T-helper 1 cell treated with Interleukin-12 subunit alpha and Interleukin-12 subunit beta and Interleukin-4 antibody, amounts not matched to agents 30 μg/mL and 1 μg/mL, for 36 hours (primary cell): Measurements from ENCODE around the gene GNAO1.
A peak's percentile ranks its signal among the peaks of the same experiment; 100 is the strongest.

Source experiments
- H3K27ac Mint-ChIP-seq: one replicate; pipeline ENCODE4 v1.8.0; 2021; ENCODE audit warnings: mild to moderate bottlenecking, mixed read lengths
- H3K27me3 Mint-ChIP-seq: one replicate; pipeline ENCODE4 v1.8.0; 2021; ENCODE audit warnings: low read depth, mixed read lengths
- H3K36me3 Mint-ChIP-seq: one replicate; pipeline ENCODE4 v1.8.0; 2021; ENCODE audit warnings: low read depth, mixed read lengths
- H3K4me1 Mint-ChIP-seq: one replicate; pipeline ENCODE4 v1.8.0; 2021; ENCODE audit warnings: low read depth, mixed read lengths
- H3K4me3 Mint-ChIP-seq: one replicate; pipeline ENCODE4 v1.8.0; 2021; ENCODE audit warnings: mild to moderate bottlenecking, moderate library complexity, mixed read lengths
- H3K9me3 Mint-ChIP-seq: one replicate; pipeline ENCODE4 v1.8.0; 2021; ENCODE audit warnings: mixed read lengths

The GNAO1 gene

DNA sequence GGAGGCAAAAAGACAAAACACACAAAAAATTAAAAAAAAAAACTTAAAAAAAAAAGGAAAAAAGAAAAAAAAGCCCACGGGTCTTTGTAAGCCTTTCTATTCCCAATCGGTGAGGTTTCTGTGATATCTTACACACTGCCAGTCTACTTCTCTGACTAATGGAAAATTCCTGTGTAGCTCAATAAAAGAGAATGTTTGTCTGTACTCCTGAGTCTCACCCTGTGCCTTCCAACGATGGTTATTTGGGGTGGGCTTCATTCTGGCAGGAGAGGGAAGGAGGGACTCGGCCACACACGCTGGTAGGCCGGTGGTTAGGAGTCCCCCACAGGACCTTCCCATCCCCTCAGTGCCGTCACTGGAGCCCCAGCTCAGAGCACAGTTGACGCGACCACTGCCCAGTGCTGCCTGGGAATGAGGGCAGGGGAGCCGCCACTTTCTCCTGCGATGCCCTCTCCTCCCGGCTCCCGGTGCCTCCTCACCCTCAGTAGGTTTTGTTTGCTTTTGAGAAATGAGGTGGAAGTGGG is 166.0 kb downstream of the GNAO1 start:
- H3K36me3 Mint-ChIP-seq, result peaks cover 3% of the 10 kb centered on the region
- H3K27ac Mint-ChIP-seq, result peak overlapping the region; percentile 97
- peak overlapping the region; percentile 83 for H3K4me3 Mint-ChIP-seq
- H3K4me1 Mint-ChIP-seq, result peaks cover 29% of the 10 kb centered on the region
- H3K9me3 Mint-ChIP-seq, result no peaks in the 10 kb centered on the region
- no peaks in the 10 kb centered on the region for H3K27me3 Mint-ChIP-seq

GRCh38 chr16:56357765-56358322 is 166.6 kb downstream of the GNAO1 start:
- no peaks in the 10 kb centered on the region for H3K9me3 Mint-ChIP-seq
- H3K4me1 Mint-ChIP-seq, result peaks cover 29% of the 10 kb centered on the region
- H3K36me3 Mint-ChIP-seq, result peaks cover 6% of the 10 kb centered on the region
- no peak overlapping the region for H3K27ac Mint-ChIP-seq
- no peak overlapping the region for H3K4me3 Mint-ChIP-seq
- no peaks in the 10 kb centered on the region for H3K27me3 Mint-ChIP-seq

- Mint-ChIP-seq H3K9me3 (no peaks in the 10 kb centered on the region), H3K27me3 (no peaks in the 10 kb centered on the region), H3K27ac (no peak overlapping the region)
Observed at GRCh38 chr16:56360117-56361008, 169.1 kb downstream of the GNAO1 start.

DNA sequence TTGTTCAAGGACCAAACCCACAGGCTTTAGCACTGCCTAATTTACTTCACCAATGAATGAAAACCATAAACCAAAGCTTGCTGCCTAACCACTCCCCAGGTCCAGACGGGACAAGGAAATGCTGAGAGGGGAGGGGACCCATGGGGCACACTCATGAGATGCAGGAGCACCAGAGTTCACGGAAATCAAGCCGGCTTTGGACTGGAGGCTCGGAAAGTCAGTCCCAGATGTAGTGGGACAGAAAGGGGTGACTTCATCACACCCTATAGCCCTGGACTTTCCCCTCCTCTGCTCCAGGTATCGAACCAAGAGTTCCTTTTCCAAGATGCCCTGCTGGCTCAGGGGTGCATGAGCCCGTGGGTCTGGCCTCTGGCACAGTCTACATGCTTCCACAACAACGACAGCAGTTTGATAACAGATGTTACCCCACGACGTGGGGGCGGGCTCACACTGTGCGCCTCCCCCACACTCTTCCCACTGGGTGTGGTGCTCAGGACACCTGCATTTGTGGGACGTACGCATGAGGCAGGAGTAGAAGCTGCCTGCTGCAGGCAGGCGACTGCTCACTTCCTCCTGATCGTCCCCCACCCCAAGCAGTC is 170.9 kb downstream of the GNAO1 start:
- no peak overlapping the region for H3K27ac Mint-ChIP-seq
- peaks cover 12% of the 10 kb centered on the region for H3K4me1 Mint-ChIP-seq
- no peak overlapping the region for H3K4me3 Mint-ChIP-seq
- peaks cover 6% of the 10 kb centered on the region for H3K36me3 Mint-ChIP-seq
- no peaks in the 10 kb centered on the region for H3K9me3 Mint-ChIP-seq
- no peaks in the 10 kb centered on the region for H3K27me3 Mint-ChIP-seq

More at GRCh38 chr16:56360117-56361008, 169.1 kb downstream of the GNAO1 start:
- H3K36me3 Mint-ChIP-seq, result peaks cover 6% of the 10 kb centered on the region
- H3K4me3 Mint-ChIP-seq, result no peak overlapping the region
- peaks cover 25% of the 10 kb centered on the region for H3K4me1 Mint-ChIP-seq

DNA sequence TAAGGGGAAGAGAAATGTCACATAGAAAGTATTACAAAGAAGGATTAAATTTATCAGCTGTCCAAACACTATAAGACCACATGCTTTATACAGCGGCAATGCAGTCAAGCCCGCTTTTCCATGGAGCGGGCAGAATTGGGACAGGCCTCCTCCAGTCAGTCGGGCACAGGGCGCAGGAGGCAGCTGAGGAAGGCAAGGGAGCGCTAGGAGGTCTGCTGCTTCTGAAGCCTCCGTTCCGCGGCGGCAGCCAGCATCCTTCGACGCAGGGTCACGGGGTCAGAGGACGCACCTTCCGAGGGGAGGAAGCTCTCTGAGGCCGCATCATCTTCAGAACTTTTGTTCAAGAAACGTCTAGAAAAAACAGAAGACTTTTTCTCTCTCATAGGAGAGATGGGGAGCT is 171.4 kb downstream of the GNAO1 start:
- no peak overlapping the region for H3K4me3 Mint-ChIP-seq
- no peaks in the 10 kb centered on the region for H3K9me3 Mint-ChIP-seq
- peaks cover 6% of the 10 kb centered on the region for H3K36me3 Mint-ChIP-seq
- no peak overlapping the region for H3K27ac Mint-ChIP-seq
- H3K4me1 Mint-ChIP-seq, result peaks cover 8% of the 10 kb centered on the region
- H3K27me3 Mint-ChIP-seq, result no peaks in the 10 kb centered on the region

DNA sequence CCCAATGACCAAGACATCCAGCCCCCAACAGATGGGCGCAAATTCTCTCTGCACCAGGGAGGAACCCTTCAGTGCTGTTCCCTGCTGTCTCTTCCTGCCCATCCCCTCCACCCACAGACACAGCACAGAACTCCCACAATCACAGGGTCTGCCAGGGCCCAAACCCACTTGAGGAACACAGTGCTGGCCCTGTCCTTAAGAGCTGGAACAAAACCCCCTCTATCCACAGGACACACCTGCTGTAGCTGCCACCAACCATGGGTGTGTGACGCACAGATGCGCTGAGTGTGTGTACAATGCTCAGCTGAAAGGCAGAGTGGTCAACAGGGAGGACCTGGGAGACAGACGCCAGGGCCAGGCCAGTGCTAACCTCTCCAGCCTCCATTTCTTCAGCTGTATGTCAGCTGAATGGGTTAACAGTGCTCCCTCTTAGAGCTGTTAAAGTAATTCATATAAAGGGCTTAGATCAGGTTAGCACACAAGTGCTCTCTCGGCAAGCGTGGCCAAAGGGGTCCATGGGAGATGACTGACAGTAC is 172.0 kb downstream of the GNAO1 start:
- peaks cover 6% of the 10 kb centered on the region for H3K36me3 Mint-ChIP-seq
- no peaks in the 10 kb centered on the region for H3K27me3 Mint-ChIP-seq
- H3K4me1 Mint-ChIP-seq, result peaks cover 8% of the 10 kb centered on the region

GRCh38 chr16:56363781-56364565 is 172.7 kb downstream of the GNAO1 start:
- Mint-ChIP-seq H3K36me3 (peaks cover 10% of the 10 kb centered on the region), H3K9me3 (no peaks in the 10 kb centered on the region), H3K4me3 (no peak overlapping the region), H3K4me1 (peaks cover 7% of the 10 kb centered on the region), H3K27me3 (no peaks in the 10 kb centered on the region), H3K27ac (no peak overlapping the region)

More for the DNA sequence above, 172.0 kb downstream of the GNAO1 start:
- H3K4me3 Mint-ChIP-seq, result no peak overlapping the region
- H3K9me3 Mint-ChIP-seq, result no peaks in the 10 kb centered on the region
- no peak overlapping the region for H3K27ac Mint-ChIP-seq

- no peak overlapping the region for H3K27ac Mint-ChIP-seq
- no peaks in the 10 kb centered on the region for H3K27me3 Mint-ChIP-seq
- H3K4me3 Mint-ChIP-seq, result no peak overlapping the region
- H3K36me3 Mint-ChIP-seq, result peaks cover 11% of the 10 kb centered on the region
- peaks cover 2% of the 10 kb centered on the region for H3K4me1 Mint-ChIP-seq
- H3K9me3 Mint-ChIP-seq, result no peaks in the 10 kb centered on the region
Observed at GRCh38 chr16:56364865-56365264, 173.6 kb downstream of the GNAO1 start.

- peaks cover 11% of the 10 kb centered on the region for H3K36me3 Mint-ChIP-seq
- H3K4me3 Mint-ChIP-seq, result no peak overlapping the region
- H3K27ac Mint-ChIP-seq, result no peak overlapping the region
- no peaks in the 10 kb centered on the region for H3K9me3 Mint-ChIP-seq
- H3K27me3 Mint-ChIP-seq, result no peaks in the 10 kb centered on the region
- H3K4me1 Mint-ChIP-seq, result no peaks in the 10 kb centered on the region
Observed at GRCh38 chr16:56365552-56365951, 174.3 kb downstream of the GNAO1 start.

DNA sequence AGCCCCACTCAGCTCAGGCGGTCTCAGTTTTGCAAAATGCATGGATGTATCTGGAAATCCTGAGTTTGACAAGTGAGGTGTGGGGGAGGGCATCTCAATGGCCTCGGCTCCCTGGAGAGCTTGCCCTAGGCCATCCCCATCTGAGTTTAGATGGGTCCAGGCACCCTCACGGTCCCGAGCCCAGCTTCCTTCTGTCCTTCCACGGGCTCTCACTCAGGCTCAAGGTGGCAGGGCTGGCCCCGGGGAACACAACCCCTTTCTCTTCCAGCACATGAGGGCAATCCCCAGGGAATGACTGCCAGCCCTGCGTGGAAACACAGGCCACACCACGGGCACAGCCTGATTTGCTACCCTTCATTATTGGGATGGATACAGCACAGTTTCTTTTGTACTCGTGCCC is 175.7 kb downstream of the GNAO1 start:
- no peaks in the 10 kb centered on the region for H3K9me3 Mint-ChIP-seq
- H3K36me3 Mint-ChIP-seq, result peaks cover 13% of the 10 kb centered on the region
- no peak overlapping the region for H3K27ac Mint-ChIP-seq

GRCh38 chr16:56367764-56368163 is 176.5 kb downstream of the GNAO1 start:
- peaks cover 10% of the 10 kb centered on the region for H3K4me1 Mint-ChIP-seq
- H3K36me3 Mint-ChIP-seq, result peaks cover 9% of the 10 kb centered on the region
- no peaks in the 10 kb centered on the region for H3K9me3 Mint-ChIP-seq
- no peak overlapping the region for H3K27ac Mint-ChIP-seq
- H3K4me3 Mint-ChIP-seq, result no peak overlapping the region
- H3K27me3 Mint-ChIP-seq, result no peaks in the 10 kb centered on the region

More for the DNA sequence above, 175.7 kb downstream of the GNAO1 start:
- H3K27me3 Mint-ChIP-seq, result no peaks in the 10 kb centered on the region
- H3K4me1 Mint-ChIP-seq, result peaks cover 3% of the 10 kb centered on the region
- no peak overlapping the region for H3K4me3 Mint-ChIP-seq

GRCh38 chr16:56368545-56368944 is 177.3 kb downstream of the GNAO1 start:
- Mint-ChIP-seq H3K27ac (no peak overlapping the region), H3K4me1 (peaks cover 10% of the 10 kb centered on the region), H3K36me3 (peaks cover 12% of the 10 kb centered on the region), H3K9me3 (no peaks in the 10 kb centered on the region), H3K4me3 (no peak overlapping the region), H3K27me3 (no peaks in the 10 kb centered on the region)

DNA sequence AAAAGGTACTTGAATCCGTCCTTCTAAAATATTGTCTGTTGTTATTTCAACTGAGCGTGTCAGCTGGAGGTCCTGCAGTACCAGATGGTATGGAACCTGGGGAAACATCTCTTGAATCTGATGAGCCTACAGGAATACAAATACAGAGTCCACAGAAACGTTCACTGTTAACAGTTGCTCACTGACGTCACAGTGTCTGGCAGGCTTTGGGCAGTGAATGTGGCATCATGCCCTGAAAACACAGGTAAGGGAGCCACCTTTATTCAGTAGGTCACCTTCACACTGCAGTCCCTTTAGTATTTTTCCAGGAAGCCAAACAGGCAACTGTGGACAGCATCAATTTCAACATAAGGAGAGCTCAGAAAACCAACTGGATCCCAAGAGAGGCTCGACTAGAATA is 177.9 kb downstream of the GNAO1 start:
- Mint-ChIP-seq H3K9me3 (no peaks in the 10 kb centered on the region), H3K4me3 (no peak overlapping the region), H3K27ac (no peak overlapping the region), H3K27me3 (no peaks in the 10 kb centered on the region), H3K36me3 (peaks cover 12% of the 10 kb centered on the region), H3K4me1 (peaks cover 10% of the 10 kb centered on the region)
